Ammon's horn (tissue), 1 donor: ENCODE measurements around the gene PHIP.

ENCODE experiments used
- DNase-seq: peaks from one replicate; pipeline ENCODE4 v3.0.0-alpha.2; 2016; ENCODE audit warnings: low spot score

Gene PHIP

GRCh38 chr6:79070206-79070825, 7.7 kb downstream of the PHIP start:
- DNase-seq, result no peak

GRCh38 chr6:79066828-79067227, 11.2 kb downstream of the PHIP start:
- no peak for DNase-seq

- no peak for DNase-seq
These were observed 11.7 kb downstream of the PHIP start for GRCh38 chr6:79066330-79066729.

GRCh38 chr6:79065232-79065631, 12.8 kb downstream of the PHIP start:
- no peak for DNase-seq

GRCh38 chr6:79064635-79065034, 13.4 kb downstream of the PHIP start:
- no peak for DNase-seq

GRCh38 chr6:79062708-79063107, 15.3 kb downstream of the PHIP start:
- no peak for DNase-seq

GRCh38 chr6:79057746-79058145, 20.3 kb downstream of the PHIP start:
- DNase-seq, result no peak

- no peak for DNase-seq
These were observed 21.8 kb downstream of the PHIP start for GRCh38 chr6:79056226-79056625.

GRCh38 chr6:79048611-79049010, 29.4 kb downstream of the PHIP start:
- no peak for DNase-seq

GRCh38 chr6:79047072-79047471, 31.0 kb downstream of the PHIP start:
- no peak for DNase-seq

- DNase-seq, result no peak
These were observed 32.1 kb downstream of the PHIP start for GRCh38 chr6:79045966-79046365.

- no peak for DNase-seq
These were observed 35.3 kb downstream of the PHIP start for GRCh38 chr6:79042799-79043126.

- DNase-seq, result no peak
These were observed 35.8 kb downstream of the PHIP start for GRCh38 chr6:79042088-79042798.

- DNase-seq, result no peak
These were observed 38.0 kb downstream of the PHIP start for GRCh38 chr6:79040083-79040482.

GRCh38 chr6:79038061-79038460, 40.0 kb downstream of the PHIP start:
- no peak for DNase-seq

GRCh38 chr6:79034865-79035264, 43.2 kb downstream of the PHIP start:
- DNase-seq, result no peak

- no peak for DNase-seq
These were observed 44.8 kb downstream of the PHIP start for GRCh38 chr6:79033279-79033678.

- DNase-seq, result no peak
These were observed 46.0 kb downstream of the PHIP start for GRCh38 chr6:79031821-79032590.

- DNase-seq, result no peak
These were observed 47.5 kb downstream of the PHIP start for GRCh38 chr6:79030511-79030910.

- no peak for DNase-seq
These were observed 48.0 kb downstream of the PHIP start for GRCh38 chr6:79030023-79030422.

- no peak for DNase-seq
These were observed 49.3 kb downstream of the PHIP start for GRCh38 chr6:79028641-79029314.

GRCh38 chr6:79011940-79012339, 66.1 kb downstream of the PHIP start:
- no peak for DNase-seq

- no peak for DNase-seq
These were observed 67.6 kb downstream of the PHIP start for GRCh38 chr6:79010422-79010821.
